Gastroesophageal sphincter (tissue), 3 donors: ENCODE measurements around the gene RFNG.

ENCODE experiments used
- EP300 ChIP-seq: sonication (generic); formaldehyde crosslinking; IDR thresholded peaks from one replicate; pipeline ENCODE4 v1.6.1; 2017; ENCODE audit warnings: antibody characterized with exemption, mild to moderate bottlenecking
- POLR2A ChIP-seq, 2 donors: fragments of 450-650 bp; IDR thresholded peaks; one replicate each; pipeline ENCODE4 v1.6.1; 2017; ENCODE audit warnings: antibody characterized with exemption in 2 of 2, mild to moderate bottlenecking in 2 of 2, moderate library complexity in 1 of 2
- POLR2AphosphoS5 ChIP-seq: sonication (generic); formaldehyde crosslinking; IDR thresholded peaks from one replicate; pipeline ENCODE4 v1.6.1; 2017; ENCODE audit warnings: antibody characterized with exemption
- TF ChIP-seq, protein P1 (sequence below), 4 experiments: fragments of 200-600 bp in 2 of 4; fragments of 450-650 bp in 2 of 4; sonication (generic) in 1 of 4; IDR thresholded peaks; one replicate each; pipeline ENCODE4 v1.5.1; 2017 to 2019; ENCODE audit warnings: antibody characterized with exemption in 4 of 4, mild to moderate bottlenecking in 2 of 4, moderate library complexity in 2 of 4

GRCh38 chr17:82033359-82034085 is 18.1 kb downstream of the RFNG start:
- TF ChIP-seq, protein P1, sequence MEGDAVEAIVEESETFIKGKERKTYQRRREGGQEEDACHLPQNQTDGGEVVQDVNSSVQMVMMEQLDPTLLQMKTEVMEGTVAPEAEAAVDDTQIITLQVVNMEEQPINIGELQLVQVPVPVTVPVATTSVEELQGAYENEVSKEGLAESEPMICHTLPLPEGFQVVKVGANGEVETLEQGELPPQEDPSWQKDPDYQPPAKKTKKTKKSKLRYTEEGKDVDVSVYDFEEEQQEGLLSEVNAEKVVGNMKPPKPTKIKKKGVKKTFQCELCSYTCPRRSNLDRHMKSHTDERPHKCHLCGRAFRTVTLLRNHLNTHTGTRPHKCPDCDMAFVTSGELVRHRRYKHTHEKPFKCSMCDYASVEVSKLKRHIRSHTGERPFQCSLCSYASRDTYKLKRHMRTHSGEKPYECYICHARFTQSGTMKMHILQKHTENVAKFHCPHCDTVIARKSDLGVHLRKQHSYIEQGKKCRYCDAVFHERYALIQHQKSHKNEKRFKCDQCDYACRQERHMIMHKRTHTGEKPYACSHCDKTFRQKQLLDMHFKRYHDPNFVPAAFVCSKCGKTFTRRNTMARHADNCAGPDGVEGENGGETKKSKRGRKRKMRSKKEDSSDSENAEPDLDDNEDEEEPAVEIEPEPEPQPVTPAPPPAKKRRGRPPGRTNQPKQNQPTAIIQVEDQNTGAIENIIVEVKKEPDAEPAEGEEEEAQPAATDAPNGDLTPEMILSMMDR (IDR thresholded peaks at IDR 0.05) = no peak
- TF ChIP-seq EP300 (no peak), POLR2A (IDR thresholded peaks at IDR 0.05) (no peak), POLR2AphosphoS5 (no peak)
